ENCODE results near the gene CPEB1. TPM values are rescaled to one million over a fixed set of nuclear protein-coding genes. Genes with fewer than 3 reads are reported as not detected.

Gene CPEB1
- total and polyA plus RNA-seq, 2 donors (not counting 1 experiment from before 2014, with no cell fraction given) = 8.4 to 62.3 TPM

GRCh38 chr15:82540984-82541431 lies 106.2 kb downstream of the CPEB1 start:
- Histone ChIP-seq H3K9me3 (ENCODE audit: control insufficient read depth, insufficient read depth, low read depth, low read length) (no peaks in the 10 kb centered on the region), H3K79me2 (ENCODE audit: control insufficient read depth, insufficient read depth, low read length) (peaks cover 36% of the 10 kb centered on the region), H3K4me3 (replicated peaks in 1 of 4; ENCODE audit: control extremely low read depth in 1 of 4, insufficient read depth in 1 of 4, low read depth in 3 of 4, low read length in 4 of 4) (peak overlapping the region; percentile 59 to 99 (median 82)), H3K27ac (ENCODE audit: insufficient read depth, low read length) (peak overlapping the region; percentile 87), H3K27me3 (ENCODE audit: control insufficient read depth, insufficient read depth, low read length) (no peaks in the 10 kb centered on the region), H4K20me1 (ENCODE audit: control insufficient read depth, extremely low read depth, insufficient read depth, low read length) (no peaks in the 10 kb centered on the region), H3K4me2 (ENCODE audit: extremely low read depth, insufficient read depth, low read length) (peak overlapping the region; percentile 76), H2AFZ (ENCODE audit: low read length) (peak overlapping the region; percentile 43), H3K36me3 (ENCODE audit: control insufficient read depth, insufficient read depth, low read length) (peaks cover 14% of the 10 kb centered on the region), H3K4me1 (ENCODE audit: control insufficient read depth, extremely low read depth, insufficient read depth, low read length) (peaks cover 10% of the 10 kb centered on the region), H3K9ac (ENCODE audit: insufficient read depth, low read length) (peak overlapping the region; percentile 82)
- TF ChIP-seq EZH2 (IDR thresholded peaks at IDR 0.05; ENCODE audit: low read length, missing control alignments) (no peak), CTCF (conservative IDR thresholded peaks at IDR 0.05 in 1 of 2, IDR thresholded peaks at IDR 0.05 in 1 of 2; ENCODE audit: low read depth in 1 of 2, low read length in 2 of 2) (no peak)
- DNase-seq (ENCODE audit: low read depth in 2 of 2) = peak; percentile 29 to 34

- no peak for TF ChIP-seq EZH2 (IDR thresholded peaks at IDR 0.05; ENCODE audit: low read length, missing control alignments)
- peak; percentile 86 to 96 for TF ChIP-seq CTCF (conservative IDR thresholded peaks at IDR 0.05 in 1 of 2, IDR thresholded peaks at IDR 0.05 in 1 of 2; ENCODE audit: low read depth in 1 of 2, low read length in 2 of 2)
Measured at GRCh38 chr15:82540055-82540983, 106.8 kb downstream of the CPEB1 start, which contains the start of gene RPS17. RPS17 (minus strand) TSS chr15:82540457; CDS start chr15:82540428, 29 bp downstream.

GRCh38 chr15:82539691-82540054 lies 107.5 kb downstream of the CPEB1 start:
- peaks cover 19% of the 10 kb centered on the region for H3K36me3 ChIP-seq (ENCODE audit: control insufficient read depth, insufficient read depth, low read length)
- peak overlapping the region; percentile 90 for H3K27ac ChIP-seq (ENCODE audit: insufficient read depth, low read length)
- no peaks in the 10 kb centered on the region for H4K20me1 ChIP-seq (ENCODE audit: control insufficient read depth, extremely low read depth, insufficient read depth, low read length)
- H3K9ac ChIP-seq (ENCODE audit: insufficient read depth, low read length) = peak overlapping the region; percentile 90
- no peak overlapping the region for H2AFZ ChIP-seq (ENCODE audit: low read length)
- H3K4me2 ChIP-seq (ENCODE audit: extremely low read depth, insufficient read depth, low read length) = peak overlapping the region; percentile 85
- DNase-seq (ENCODE audit: low read depth in 2 of 2) = no peak
- H3K27me3 ChIP-seq (ENCODE audit: control insufficient read depth, insufficient read depth, low read length) = no peaks in the 10 kb centered on the region
- H3K4me3 ChIP-seq (replicated peaks in 1 of 4; ENCODE audit: control extremely low read depth in 1 of 4, insufficient read depth in 1 of 4, low read depth in 3 of 4, low read length in 4 of 4) = peak overlapping the region; percentile 65 to 97 (median 80)
- H3K4me1 ChIP-seq (ENCODE audit: control insufficient read depth, extremely low read depth, insufficient read depth, low read length) = peaks cover 10% of the 10 kb centered on the region
- H3K9me3 ChIP-seq (ENCODE audit: control insufficient read depth, insufficient read depth, low read depth, low read length) = no peaks in the 10 kb centered on the region
- TF ChIP-seq CTCF (conservative IDR thresholded peaks at IDR 0.05 in 1 of 2, IDR thresholded peaks at IDR 0.05 in 1 of 2; ENCODE audit: low read depth in 1 of 2, low read length in 2 of 2) (no peak), EZH2 (IDR thresholded peaks at IDR 0.05; ENCODE audit: low read length, missing control alignments) (no peak)
- peaks cover 36% of the 10 kb centered on the region for H3K79me2 ChIP-seq (ENCODE audit: control insufficient read depth, insufficient read depth, low read length)

More at GRCh38 chr15:82540055-82540983, 106.8 kb downstream of the CPEB1 start, which contains the start of gene RPS17:
- Histone ChIP-seq H3K4me2 (ENCODE audit: extremely low read depth, insufficient read depth, low read length) (peak within 1 kb of the TSS; percentile 85), H3K9ac (ENCODE audit: insufficient read depth, low read length) (peak within 1 kb of the TSS; percentile 90), H3K36me3 (ENCODE audit: control insufficient read depth, insufficient read depth, low read length) (peaks cover 19% of the 10 kb centered on the region), H3K4me3 (replicated peaks in 1 of 4; ENCODE audit: control extremely low read depth in 1 of 4, insufficient read depth in 1 of 4, low read depth in 3 of 4, low read length in 4 of 4) (peak within 1 kb of the TSS; percentile 65 to 99 (median 82)), H3K4me1 (ENCODE audit: control insufficient read depth, extremely low read depth, insufficient read depth, low read length) (peaks cover 10% of the 10 kb centered on the region), H2AFZ (ENCODE audit: low read length) (peak within 1 kb of the TSS; percentile 43), H4K20me1 (ENCODE audit: control insufficient read depth, extremely low read depth, insufficient read depth, low read length) (no peaks in the 10 kb centered on the region), H3K9me3 (ENCODE audit: control insufficient read depth, insufficient read depth, low read depth, low read length) (no peaks in the 10 kb centered on the region), H3K79me2 (ENCODE audit: control insufficient read depth, insufficient read depth, low read length) (peaks cover 36% of the 10 kb centered on the region), H3K27me3 (ENCODE audit: control insufficient read depth, insufficient read depth, low read length) (no peaks in the 10 kb centered on the region), H3K27ac (ENCODE audit: insufficient read depth, low read length) (peak within 1 kb of the TSS; percentile 90)
- DNase-seq (ENCODE audit: low read depth in 2 of 2) = peak; percentile 93 to 96

Measured in fibroblast of lung (primary cell).